Hematopoietic multipotent progenitor cell (in vitro differentiated cells): ENCODE measurements around the gene CYRIA. TPM values are rescaled to one million over a fixed set of nuclear protein-coding genes. Genes with fewer than 3 reads are reported as not detected.

Experiments
- DNase-seq, 3 donors: peaks; one replicate each; pipeline ENCODE4 v3.0.0-alpha.2; 2011 to 2015; ENCODE audit warnings: low read depth in 2 of 3, low spot score in 2 of 3
- total RNA-seq: library from RNA; depleted of rRNA; stranded (reverse); fragments of >200 nt; gene quantifications from one replicate; pipeline ENCODE4 v1.2.3, GENCODE V29; 2012

Gene CYRIA
- total RNA-seq, 1 donor, result 4.0 TPM

GRCh38 chr2:16671760-16672159, 6.1 kb upstream of the CYRIA start:
- DNase-seq, result no peak

GRCh38 chr2:16669388-16669787, 3.8 kb upstream of the CYRIA start:
- DNase-seq, result no peak

- peak in 2 of 3 donors; percentile 67 to 75 for DNase-seq
Measured at GRCh38 chr2:16666449-16666801, 791 bp upstream of the CYRIA start.

- no peak for DNase-seq
Measured at GRCh38 chr2:16664809-16665747, 556 bp downstream of the CYRIA start.

- peak in 2 of 3 donors; percentile 73 to 86 for DNase-seq
Measured at GRCh38 chr2:16664052-16664731, 1.4 kb downstream of the CYRIA start.

- peak in 1 of 3 donors; percentile 32 for DNase-seq
Measured at GRCh38 chr2:16663121-16663905, 2.3 kb downstream of the CYRIA start.

GRCh38 chr2:16661936-16662839, 3.4 kb downstream of the CYRIA start:
- DNase-seq, result no peak

- no peak for DNase-seq
Measured at GRCh38 chr2:16661526-16661925, 4.1 kb downstream of the CYRIA start.

GRCh38 chr2:16660556-16660955, 5.1 kb downstream of the CYRIA start:
- no peak for DNase-seq

- no peak for DNase-seq
Measured at GRCh38 chr2:16660114-16660513, 5.5 kb downstream of the CYRIA start.

- no peak for DNase-seq
Measured at GRCh38 chr2:16658076-16658739, 7.4 kb downstream of the CYRIA start.

GRCh38 chr2:16657671-16658070, 8.0 kb downstream of the CYRIA start:
- DNase-seq, result no peak

GRCh38 chr2:16656784-16657391, 8.7 kb downstream of the CYRIA start:
- DNase-seq, result no peak

- no peak for DNase-seq
Measured at GRCh38 chr2:16655905-16656642, 9.6 kb downstream of the CYRIA start.

- DNase-seq, result no peak
Measured at GRCh38 chr2:16655445-16655837, 10.2 kb downstream of the CYRIA start.

- no peak for DNase-seq
Measured at GRCh38 chr2:16654833-16655444, 10.7 kb downstream of the CYRIA start.

- no peak for DNase-seq
Measured at GRCh38 chr2:16653799-16654198, 11.8 kb downstream of the CYRIA start.

GRCh38 chr2:16653083-16653375, 12.6 kb downstream of the CYRIA start:
- no peak for DNase-seq
